ENCODE results near the gene TAB2.
"Not testable (repeated sequence)": the region's sequence is repeated elsewhere in the genome, so short reads cannot be mapped to it uniquely, and the experiment has no call there.

Gene TAB2

DNA sequence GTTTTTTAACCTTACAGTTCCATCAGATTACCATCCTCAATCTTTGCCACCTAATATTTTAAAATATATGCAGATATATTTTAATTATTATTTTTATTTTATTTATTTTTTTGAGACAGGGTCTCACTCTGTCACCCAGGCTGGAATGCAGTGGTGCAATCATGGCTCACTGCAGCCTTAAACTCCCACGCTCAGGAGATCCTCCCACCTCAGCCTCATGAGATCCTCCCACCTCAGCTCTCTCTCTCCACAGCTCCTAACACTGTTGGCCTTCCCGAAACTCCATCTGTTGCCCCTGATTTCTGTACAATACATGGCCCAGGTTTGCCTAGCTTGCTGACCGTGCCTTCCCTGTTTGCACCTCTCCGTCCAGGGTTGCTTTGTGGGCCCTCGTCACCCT is 4.4 kb upstream of the TAB2 start:
- DNase-seq, result no peak

DNA sequence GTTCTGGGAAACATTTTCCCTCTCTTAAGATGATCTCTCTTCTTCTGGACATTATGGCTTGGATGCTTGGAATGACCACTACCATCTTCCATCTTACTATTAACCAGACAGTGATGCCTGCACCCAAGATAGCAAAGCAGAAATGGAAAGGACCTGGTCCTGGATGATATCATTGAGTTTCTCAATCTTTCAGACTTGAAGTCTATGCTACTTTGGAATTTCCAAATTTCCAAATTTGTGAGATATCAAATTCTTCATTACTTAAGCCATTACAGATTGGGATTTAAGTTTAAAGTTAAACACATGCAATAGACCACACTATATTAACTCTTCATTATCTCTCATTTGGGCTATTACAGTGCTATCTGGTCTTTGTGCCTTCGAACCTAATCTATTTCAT is 3.7 kb upstream of the TAB2 start:
- no peak for DNase-seq

DNA sequence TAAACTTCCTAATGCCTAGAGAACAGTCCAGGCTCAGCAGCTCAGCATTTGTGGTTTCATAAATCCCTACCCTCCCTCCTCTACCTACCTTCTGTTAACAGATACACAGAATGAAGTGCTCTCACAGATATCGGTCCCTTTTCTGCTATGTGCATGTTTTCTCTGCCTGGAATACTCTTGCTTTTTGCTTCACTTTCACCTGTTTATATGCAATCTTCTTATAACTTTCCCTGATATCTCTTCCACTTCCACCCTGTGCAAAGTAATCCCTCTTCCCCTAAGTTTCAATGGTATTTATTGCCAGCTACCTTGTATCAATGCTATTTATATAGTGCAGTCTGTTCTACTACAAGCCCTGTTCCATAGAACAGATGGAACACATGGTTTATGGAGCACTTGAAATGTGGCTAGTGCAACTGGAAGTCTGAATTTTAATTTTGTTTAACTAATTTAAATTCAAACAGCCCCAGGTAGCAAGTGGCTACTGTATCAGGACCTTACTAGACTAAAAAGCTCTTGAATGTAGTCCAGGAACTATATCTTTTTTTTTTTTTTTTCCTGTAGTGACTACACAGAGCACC is 3.1 kb upstream of the TAB2 start:
- no peak for DNase-seq

DNA sequence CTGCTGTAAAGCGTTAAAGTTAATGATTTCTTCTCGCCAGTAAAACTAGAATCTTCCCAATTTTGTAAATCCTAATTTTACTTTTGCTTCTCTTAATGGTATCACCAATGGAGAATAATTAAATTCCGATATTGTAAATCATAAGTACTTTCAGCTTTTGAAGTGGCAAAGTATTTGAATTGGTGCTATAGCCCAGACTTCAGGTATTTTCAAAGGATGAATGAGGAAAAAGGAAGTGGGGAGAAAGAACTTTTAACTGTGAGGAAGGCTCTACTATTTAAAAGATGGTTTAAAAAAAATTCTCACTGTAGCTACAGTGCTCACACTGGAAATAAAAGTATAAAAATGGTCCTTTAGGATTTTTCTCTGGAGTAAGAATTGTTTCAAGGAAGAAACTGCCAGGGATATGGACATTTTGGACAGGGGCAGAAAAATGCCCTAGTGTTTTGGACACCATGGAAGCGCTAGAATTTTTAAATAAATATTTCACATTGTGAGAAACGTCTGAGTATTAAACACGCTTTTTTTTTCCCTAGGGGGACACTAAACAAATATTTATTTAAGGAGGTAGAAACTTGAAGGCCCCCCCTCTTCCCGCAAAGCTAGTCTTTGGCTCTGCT is 1.3 kb upstream of the TAB2 start:
- no peak for DNase-seq

DNA sequence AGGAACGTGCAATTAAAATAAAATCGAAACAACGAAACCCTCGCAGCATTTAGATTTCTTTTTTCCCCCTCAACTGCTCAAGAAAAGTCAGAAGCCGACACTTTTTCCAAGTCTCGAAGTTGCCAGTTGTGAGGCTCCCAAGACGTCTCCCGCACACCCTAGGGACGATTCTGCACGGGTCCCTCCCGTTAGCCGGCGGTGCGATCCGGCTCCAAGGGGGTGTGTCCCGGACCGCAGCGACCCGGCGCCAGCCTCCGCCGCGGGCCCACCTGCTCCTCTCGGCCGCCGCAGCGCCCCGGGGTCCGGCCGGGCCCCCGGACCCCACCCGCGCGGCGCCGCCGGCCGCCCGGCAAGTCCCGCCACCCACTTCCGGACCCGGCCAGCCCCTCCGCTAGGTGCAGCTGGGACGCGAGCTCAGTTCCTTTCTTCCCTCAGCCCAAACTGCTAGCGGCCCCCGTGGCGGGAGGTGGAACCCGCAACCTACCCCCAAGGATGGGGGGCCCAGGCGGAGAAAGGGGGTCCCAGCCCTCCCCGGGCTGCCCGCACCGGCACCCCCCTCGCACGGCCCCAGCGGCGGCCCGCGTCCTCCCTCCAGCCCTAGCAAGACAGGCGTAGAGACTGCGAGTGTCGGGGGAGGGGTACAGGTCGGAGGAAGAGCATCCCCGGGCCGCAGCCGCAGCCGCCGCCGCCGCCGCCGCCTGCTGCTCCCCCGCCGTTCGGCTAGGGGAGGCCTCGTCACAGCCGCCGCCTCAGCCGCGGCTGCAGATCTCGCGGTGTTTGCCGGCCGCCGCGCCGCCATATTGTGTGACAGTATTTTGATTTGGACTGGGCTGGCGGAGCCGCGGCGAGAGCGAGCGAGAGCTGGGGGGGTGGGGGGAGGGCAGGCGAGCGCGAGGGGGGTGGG is 520 bp upstream of the TAB2 start:
- peak; percentile 83 for DNase-seq

DNA sequence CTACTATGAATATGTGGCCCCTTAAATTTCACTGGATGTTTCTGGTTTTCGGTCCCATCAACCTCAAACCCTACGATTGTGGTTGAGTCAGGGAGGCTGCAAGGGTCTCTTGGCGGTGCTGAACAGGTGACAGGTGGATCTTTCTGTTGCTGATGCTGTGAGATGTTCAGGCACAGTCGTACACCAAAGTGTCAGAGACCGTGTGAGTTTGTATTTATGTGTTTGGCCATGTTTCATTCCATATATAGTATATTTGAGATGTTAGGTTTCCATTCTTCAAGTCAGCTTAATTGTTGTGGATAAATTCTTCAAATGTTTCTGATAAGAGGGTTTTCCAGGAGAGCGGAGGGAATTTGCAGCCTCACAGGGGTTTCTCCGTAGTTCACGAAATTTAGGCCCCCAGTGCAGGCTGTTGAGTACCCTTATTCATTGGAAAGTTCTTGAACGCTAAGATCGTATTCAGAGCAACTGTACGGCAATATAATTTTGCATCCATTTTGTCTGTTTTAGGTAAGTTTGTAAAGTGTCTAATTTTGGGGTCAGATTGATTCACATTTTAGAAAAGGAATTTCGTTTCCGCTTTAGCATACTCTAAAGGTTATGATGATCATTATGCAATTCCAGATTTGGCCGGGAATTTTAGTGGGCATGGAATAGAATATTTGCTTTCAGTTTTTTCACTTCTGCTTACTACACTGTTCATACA is 1.2 kb downstream of the TAB2 start:
- DNase-seq, result no peak

DNA sequence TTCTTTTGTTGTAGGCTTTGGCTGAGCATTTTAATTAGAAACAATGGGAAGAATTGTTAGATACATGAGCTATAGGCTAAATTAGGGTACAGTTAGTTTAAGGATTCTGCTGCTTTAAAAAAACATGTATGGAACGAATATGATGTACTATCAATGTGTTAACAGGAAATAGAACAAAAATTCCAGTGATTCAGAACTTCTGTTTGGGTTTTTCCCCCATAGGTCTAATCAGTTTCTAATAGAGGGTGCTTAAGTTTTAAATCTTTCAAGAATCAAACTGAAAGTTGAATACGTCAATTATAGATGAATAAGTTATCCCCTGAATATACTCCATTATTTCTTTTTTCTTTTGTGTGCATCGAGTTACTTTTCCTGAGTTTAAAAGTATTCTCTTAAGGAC is 1.9 kb downstream of the TAB2 start:
- no peak for DNase-seq

DNA sequence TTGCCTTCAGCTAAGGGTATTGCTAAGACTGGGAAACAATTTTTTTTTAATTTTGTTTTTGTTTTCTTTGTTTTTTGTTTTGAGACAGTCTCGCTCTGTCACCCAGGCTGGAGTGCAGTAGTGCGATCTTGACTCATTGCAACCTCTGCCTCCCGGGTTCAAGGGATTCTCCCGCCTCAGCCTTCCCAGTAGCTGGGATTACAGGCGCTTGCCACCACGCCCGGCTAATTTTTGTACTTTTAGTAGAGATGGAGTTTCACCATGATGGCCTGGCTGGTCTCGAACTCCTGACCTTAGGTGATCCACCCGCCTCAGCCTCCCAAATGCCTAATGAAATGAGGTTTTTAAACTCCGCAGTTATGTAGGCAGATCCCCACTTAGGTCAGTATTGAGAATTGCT is 2.5 kb downstream of the TAB2 start:
- not testable (repeated sequence) for DNase-seq

DNA sequence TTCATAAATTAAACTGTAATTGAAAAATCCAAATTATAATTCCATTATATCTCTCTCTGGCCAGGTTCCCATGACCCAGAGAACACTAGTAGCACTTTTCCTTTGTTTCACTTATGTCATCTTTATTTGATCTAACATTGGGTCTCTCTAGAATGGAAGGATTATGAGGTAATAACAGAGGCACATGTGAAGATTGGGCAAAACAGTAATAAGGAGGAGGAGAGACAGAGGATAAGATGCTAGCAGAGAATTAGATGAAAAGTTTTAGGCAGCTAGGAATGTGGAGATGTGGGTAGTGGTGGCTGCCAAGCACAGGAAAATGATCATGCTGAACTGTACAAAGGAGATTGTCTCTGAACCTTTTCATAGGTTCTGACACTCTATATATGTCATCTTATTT is 3.3 kb downstream of the TAB2 start:
- DNase-seq, result no peak

DNA sequence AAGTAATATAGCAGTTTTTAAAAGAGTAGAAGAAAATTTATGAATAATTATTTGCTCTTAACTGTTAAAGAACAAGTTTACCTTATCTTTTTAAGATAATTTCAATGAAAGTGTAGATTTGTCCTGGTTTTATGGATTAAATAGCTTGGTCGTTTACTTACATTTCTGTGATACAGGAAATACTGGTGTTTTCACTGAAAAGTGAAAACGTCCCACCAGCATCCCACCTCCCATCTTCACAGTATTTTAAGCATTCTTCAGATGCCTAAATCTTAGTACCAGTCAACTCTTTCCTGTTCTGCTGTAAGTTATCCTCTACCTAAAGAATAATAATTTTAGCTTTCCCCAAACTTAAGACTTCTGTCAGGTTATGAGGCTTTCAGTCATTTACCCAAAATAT is 5.8 kb downstream of the TAB2 start:
- DNase-seq, result no peak

DNA sequence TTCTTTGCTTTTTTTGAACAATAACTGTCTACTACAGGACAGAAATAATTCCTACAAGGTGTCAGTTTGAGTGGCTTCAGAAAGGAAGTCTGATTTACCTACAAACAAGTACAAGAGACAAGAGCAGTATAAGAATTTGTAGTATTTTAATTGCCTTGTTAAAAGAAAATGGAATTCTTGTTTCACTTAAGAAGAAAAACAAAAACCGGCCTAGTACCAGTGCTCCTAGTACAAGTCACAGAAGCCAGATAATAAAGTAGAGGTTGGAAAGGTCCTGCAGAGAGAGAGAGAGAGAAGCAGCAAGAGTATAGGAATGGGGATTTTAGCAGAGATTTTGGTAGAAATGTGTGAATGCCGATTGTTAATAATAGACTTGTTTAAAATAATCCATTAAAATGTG is 6.4 kb downstream of the TAB2 start:
- DNase-seq, result no peak

DNA sequence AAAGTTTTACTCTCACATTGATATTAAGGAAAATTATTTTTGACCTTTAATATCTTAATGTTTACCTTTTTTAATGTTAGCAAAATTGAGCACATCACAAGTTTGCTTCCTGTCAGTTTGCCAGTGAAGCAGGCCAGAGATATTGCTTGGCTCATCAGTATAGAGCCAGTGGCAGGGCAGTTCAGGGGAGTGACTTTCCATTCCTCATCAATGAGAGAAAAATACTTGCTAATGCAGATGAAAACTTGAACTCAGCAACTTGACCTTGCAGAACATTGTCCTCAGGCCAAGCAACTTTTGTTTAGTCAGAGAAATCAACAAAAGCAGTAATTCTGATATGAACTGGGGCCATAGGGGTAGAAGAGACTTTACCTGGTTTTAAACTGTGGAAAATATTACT is 6.9 kb downstream of the TAB2 start:
- DNase-seq, result no peak

DNA sequence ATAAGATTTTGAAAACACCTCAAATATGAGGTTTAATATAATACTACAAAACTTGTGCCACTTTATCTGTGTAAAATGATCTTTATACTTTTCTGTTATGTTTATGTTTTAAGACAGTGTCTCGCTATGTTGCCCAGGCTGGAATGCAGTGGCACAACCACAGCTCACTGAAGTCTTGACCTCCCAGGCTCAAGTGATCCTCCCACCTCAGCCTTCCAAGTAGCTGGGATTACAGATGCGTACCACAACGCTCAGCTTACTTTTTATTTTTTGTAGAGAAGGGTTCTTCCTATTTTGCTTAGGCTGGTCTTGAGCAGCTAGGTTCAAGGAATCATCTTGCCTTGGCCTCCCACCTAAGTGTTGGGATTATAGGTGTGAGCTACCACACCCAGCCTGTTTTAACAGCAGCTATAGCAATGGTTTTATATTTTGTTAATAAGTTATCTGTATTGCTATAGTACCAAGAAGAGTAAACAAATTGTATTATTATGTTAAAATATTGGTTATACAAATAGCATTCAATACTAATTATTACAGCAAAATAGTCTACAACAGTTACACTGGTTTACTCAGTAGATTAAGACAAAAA is 8.2 kb downstream of the TAB2 start:
- DNase-seq, result no peak

DNA sequence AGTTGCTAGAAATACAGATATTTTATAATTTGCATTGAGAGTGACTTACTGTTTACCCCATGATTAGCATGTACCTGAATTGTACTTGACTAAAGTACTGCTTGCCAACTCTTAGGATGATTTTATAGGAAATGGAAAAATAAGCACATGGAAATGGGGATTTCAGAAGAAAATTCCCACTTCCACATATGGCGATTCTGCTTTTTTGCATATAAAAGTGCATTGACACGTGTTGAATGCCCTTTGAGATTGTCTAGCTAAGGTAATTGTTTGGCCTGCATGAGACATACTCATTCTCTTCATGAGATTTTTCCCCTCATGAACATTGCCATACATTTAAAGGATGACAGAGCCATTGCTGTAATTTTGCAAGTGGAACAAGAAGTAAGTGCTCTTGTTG is 10.1 kb downstream of the TAB2 start:
- no peak for DNase-seq

DNA sequence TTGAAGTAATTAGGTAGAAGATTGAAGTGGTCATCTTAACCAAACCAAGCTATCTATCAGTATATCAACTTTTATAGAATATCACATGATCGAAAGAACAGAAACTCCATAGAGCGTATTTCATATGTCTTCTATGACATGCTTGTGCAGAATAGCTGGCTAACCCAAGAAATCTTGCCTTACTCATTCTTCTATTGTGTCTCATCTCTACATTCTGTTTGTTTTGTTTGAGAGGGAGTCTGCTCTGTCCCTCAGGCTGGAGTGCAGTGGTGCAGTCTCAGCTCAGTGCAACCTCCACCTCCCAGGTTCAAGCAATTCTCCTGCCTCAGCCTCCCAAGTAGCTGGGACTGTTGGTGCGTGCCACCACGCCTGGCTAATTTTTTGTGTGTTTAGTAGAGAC is 10.6 kb downstream of the TAB2 start:
- no peak for DNase-seq

DNA sequence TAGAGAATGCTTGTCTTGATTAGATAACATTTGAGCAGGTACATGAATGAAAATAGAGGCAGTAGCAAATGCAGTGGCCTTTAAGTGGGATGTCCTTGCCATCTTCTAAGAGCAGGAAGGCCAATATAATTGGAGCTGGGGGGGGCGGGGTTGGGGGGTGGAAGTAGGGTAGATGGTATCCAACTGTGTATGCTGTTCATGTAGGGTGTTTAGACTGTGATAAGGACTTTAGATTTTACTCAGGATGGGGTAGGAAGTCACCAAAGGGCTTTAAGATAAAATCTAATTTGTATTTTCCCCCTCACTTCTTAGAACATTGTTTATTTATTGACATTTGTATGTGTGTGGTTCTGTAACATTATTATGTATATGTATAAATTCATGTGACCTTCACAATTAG is 12.0 kb downstream of the TAB2 start:
- no peak for DNase-seq

DNA sequence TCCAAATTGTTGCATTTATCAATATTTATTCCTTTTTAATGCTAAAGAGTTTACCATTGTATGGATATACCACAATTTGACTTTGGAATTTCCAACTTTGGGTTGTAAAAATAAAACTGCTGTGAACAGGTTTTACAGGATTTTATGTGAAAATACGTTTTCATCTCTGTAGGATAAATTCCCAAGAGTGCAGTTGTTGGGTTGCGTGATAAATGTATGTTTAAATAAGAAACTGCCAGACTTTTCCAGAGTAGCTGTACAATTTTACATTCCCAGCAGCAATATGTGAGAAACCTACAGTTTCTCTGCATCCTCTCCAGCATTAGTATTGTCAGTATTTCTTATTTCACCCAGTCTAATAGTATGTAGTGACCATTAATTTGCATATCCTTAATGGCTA is 12.6 kb downstream of the TAB2 start:
- no peak for DNase-seq

DNA sequence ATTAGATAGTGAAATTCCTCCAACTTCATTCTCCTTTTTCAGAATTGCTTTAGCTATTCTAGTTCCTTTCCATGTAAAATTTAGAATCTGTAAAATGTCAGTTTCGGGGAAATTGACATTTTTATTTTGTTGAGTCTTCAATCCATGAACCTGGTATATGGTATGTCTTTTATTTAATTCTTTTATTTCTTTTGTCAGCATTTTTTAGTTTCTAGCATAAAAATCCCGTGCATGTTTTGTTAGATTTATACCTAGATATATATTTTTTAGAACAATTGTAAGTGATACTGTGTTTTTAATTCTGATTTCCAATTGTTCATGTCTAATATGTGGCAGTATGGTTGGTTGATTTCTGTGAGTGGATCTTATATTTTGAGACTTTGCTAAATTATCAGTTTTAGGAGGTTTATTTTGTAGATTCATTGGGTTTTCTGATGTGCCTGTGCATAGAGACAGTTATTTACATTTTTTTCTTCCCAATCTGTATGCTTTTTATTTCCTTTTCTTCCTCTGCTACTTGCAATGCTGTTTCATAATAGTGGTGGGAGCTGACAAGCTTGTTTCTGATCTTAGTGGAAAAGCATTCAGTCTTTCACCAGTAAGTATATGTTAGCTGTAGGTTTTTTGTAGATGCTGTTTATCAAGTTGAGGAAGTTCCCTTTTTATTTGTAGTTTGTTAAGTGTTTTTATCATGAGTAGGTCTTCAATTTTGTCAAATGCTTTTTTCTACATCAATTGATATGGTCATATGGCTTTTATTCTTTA is 13.7 kb downstream of the TAB2 start:
- no peak for DNase-seq

DNA sequence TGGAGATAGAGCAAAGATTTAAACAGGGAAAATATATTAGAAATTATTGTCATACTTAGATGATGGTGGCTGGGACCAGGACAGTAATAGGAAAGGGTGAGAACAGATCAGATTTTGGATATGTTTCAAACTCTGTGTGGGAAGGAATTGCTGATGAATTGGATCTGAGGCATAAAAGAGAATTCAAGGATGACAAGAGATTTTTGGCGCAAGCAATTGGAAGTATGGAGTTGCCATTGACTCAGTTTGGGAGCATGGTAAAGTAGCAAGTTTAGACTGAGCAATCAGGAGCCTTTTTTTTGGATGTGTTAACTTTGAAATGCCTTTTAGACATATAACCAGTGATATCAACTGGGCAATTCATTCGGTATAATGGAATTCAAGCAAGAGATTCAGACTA is 14.4 kb downstream of the TAB2 start:
- no peak for DNase-seq

DNA sequence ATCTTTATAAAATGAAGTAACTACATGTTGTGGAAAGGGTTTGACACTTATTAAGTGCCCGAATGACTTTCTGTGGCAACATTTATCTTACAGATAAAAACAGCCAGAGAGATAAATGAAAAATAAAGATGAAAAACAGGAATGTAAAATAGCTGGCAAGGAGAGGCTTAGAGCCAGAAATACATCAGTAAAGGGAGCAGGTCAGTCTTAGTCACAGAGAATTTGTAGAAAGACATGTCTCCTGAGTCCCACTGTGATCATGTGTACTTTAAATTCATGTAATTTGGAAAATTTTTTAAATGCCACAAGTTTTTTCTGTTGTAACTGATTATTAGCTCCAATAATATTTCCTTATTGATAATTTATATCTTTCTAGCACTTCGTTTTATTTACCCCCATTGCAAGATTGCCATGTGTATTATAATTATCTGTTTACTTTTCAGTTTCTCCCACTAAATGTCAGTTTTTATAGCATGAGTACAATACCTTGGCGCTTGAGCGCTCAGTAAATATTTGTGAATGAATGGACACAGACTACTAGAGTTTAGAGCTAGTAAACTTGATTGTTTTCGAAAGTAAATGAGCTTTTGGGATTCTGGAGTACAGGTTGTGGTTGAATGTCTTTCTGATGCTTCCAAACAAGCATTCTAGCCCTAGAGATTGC is 15.2 kb downstream of the TAB2 start:
- no peak for DNase-seq

DNA sequence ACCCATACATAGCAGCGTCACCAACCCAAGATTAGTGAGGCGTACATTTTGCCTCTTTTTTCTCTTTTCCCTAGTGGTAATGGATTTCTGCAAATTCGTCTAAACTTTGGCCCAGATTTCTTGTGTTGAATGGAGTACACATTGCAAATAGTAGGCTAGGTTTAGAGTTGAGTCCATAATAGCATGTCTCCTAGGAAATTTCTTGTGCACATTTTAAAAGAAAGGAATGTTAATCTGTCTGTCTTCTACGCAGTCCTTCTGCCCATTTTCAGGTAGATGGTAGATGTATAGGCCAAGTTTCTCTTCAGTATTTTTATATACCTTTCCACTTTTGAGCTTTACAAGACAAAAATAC is 15.7 kb downstream of the TAB2 start:
- no peak for DNase-seq

DNA sequence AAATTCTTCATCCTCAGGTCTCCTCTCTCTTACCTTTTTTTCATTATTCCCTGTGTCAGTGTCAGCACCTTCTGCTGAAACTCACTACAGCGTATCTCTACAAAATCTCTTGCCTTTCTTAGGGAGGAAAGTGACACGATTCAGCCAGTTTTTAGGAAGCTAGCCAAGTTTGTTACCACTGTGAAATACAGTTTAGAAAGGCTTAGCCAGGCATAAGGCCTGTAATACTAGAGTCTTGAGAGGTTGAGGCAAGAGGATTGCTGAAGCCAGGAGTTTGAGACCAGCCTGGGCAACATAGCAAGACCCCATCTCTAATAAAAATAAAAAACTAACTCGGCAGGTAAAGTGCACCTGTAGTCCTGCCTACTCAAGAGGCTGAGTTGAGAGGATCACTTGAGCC is 16.7 kb downstream of the TAB2 start:
- no peak for DNase-seq

Measured in NCI-H2227 treated with DMSO at 0.1 percent for 48 hours (cell line).